GM12878 (cell line): Measurements from ENCODE around the gene UBASH3A. TPM values are rescaled to one million over a fixed set of nuclear protein-coding genes. Genes with fewer than 3 reads are reported as not detected.

Source experiments
- BCLAF1 ChIP-seq: fragments of 450-650 bp; IDR thresholded peaks from 2 replicates; pipeline ENCODE4 v1.6.1; 2017; ENCODE audit warnings: antibody characterized with exemption, mild to moderate bottlenecking, moderate library complexity
- EZH2 ChIP-seq: IDR thresholded peaks from 2 replicates; pipeline ENCODE4 v1.6.1; 2012; ENCODE audit warnings: low read depth, mild to moderate bottlenecking, control low read depth, inconsistent platforms, low read length, borderline replicate concordance; ENCODE audit not compliant: control insufficient read depth
- FOXK2 ChIP-seq: fragments of 450-650 bp; IDR thresholded peaks from 2 replicates; pipeline ENCODE4 v1.6.1; 2017; ENCODE audit warnings: mild to moderate bottlenecking, moderate library complexity
- IRF5 ChIP-seq: fragments of 450-650 bp; IDR thresholded peaks from 2 replicates; pipeline ENCODE4 v1.6.1; 2017; ENCODE audit warnings: borderline replicate concordance
- KDM1A ChIP-seq: fragments of 200-600 bp; sonication (generic); IDR thresholded peaks from 2 replicates; pipeline ENCODE4 v1.6.1; 2016; ENCODE audit warnings: borderline replicate concordance
- MTA2 ChIP-seq: fragments of 450-650 bp; IDR thresholded peaks from 2 replicates; pipeline ENCODE4 v1.6.1; 2016; ENCODE audit warnings: low read depth, mild to moderate bottlenecking, moderate library complexity
- MXI1 ChIP-seq: fragments of 150-350 bp; IDR thresholded peaks from 2 replicates; pipeline ENCODE4 v1.6.1; 2011; ENCODE audit warnings: low read depth, mild to moderate bottlenecking, inconsistent platforms, low read length, improper control_type of control experiment
- NR2C1 ChIP-seq: fragments of 450-650 bp; IDR thresholded peaks from 2 replicates; pipeline ENCODE4 v1.6.1; 2017; ENCODE audit warnings: antibody characterized with exemption, mild to moderate bottlenecking, moderate library complexity
- PAX5 ChIP-seq: IDR thresholded peaks from 2 replicates; pipeline ENCODE4 v1.6.1; 2011; ENCODE audit warnings: low read depth, low read length, borderline replicate concordance
- POU2F2 ChIP-seq: IDR thresholded peaks from 3 replicates; pipeline ENCODE4 v1.6.1; 2011; ENCODE audit warnings: low read depth, mild to moderate bottlenecking, low read length, borderline replicate concordance
- SREBF1 ChIP-seq: IDR thresholded peaks from 2 replicates; pipeline ENCODE4 v1.6.1; 2012; ENCODE audit warnings: mild to moderate bottlenecking, low read length
- STAT1 ChIP-seq: fragments of 450-650 bp; conservative IDR thresholded peaks from 2 replicates; pipeline ENCODE4 v1.6.1; 2014; ENCODE audit warnings: antibody characterized with exemption, mild to moderate bottlenecking
- STAT3 ChIP-seq: IDR thresholded peaks from 2 replicates; pipeline ENCODE4 v1.6.1; 2011; ENCODE audit warnings: low read depth, low read length, improper control_type of control experiment
- TCF3 ChIP-seq: IDR thresholded peaks from 2 replicates; pipeline ENCODE4 v1.6.1; 2012; ENCODE audit warnings: low read depth, mild to moderate bottlenecking, low read length, borderline replicate concordance; ENCODE audit not compliant: insufficient read depth
- ZNF217 ChIP-seq: fragments of 450-650 bp; IDR thresholded peaks from 2 replicates; pipeline ENCODE4 v1.6.1; 2017; ENCODE audit warnings: antibody characterized with exemption, mild to moderate bottlenecking
- polyA plus RNA-seq, 11 experiments: library from polyadenylated mRNA; depleted of rRNA in 4 of 11; unstranded in 6 of 11; stranded (reverse) in 5 of 11; fragments of >200 nt; fragmentation: Nextera tagmentation in 4 of 11; fragmentation: Illumina TruSeq in 1 of 11; extraction: Ambion mirVana in 4 of 11; extraction: Trizol in 1 of 11; gene quantifications; 1 replicate in 1 of 11; 2 replicates in 10 of 11; pipeline versions ENCODE4 v1.2.1 to v1.2.3, GENCODE V29; 2011 to 2016; ENCODE audit warnings: inconsistent platforms in 2 of 11, missing spikeins in 2 of 11, low read depth in 1 of 11
- total RNA-seq, 4 experiments: library from RNA; depleted of rRNA in 3 of 4; stranded (reverse); fragments of >200 nt in 3 of 4; fragmentation: Illumina TruSeq in 1 of 4; extraction: Trizol in 1 of 4; gene quantifications; 2 replicates each; pipeline versions ENCODE4 v1.2.1 to v1.2.3, GENCODE V29; 2013 to 2021
- TF ChIP-seq, protein P1 (sequence below): IDR thresholded peaks from 2 replicates; pipeline ENCODE4 v1.6.1; 2011; ENCODE audit warnings: borderline replicate concordance, low read depth, mild to moderate bottlenecking, moderate library complexity, low read length; ENCODE audit not compliant: insufficient read depth, poor library complexity, severe bottlenecking
- TF ChIP-seq, protein P2 (sequence below): fragments of 150-350 bp; IDR thresholded peaks from 2 replicates; pipeline ENCODE4 v1.6.1; 2016; ENCODE audit warnings: low read depth, low read length

UBASH3A gene
- total and polyA plus RNA-seq, 10 of the 15 experiments (the other 5 are each of a cell fraction or from before 2014, with no cell fraction given), result 0.04 to 0.39 (median 0.23) TPM; not detected in 1

GRCh38 chr21:42392731-42393442 is 10.8 kb upstream of the UBASH3A start (continued):
- TF ChIP-seq, protein P1, sequence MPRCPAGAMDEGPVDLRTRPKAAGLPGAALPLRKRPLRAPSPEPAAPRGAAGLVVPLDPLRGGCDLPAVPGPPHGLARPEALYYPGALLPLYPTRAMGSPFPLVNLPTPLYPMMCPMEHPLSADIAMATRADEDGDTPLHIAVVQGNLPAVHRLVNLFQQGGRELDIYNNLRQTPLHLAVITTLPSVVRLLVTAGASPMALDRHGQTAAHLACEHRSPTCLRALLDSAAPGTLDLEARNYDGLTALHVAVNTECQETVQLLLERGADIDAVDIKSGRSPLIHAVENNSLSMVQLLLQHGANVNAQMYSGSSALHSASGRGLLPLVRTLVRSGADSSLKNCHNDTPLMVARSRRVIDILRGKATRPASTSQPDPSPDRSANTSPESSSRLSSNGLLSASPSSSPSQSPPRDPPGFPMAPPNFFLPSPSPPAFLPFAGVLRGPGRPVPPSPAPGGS, result peak; percentile 99
- TF ChIP-seq BCLAF1, result no peak
- peak; percentile 47; the same call in 1 of the 2 replicates for TF ChIP-seq MTA2
- no peak for TF ChIP-seq MXI1
- no peak for TF ChIP-seq EZH2
- no peak; the same call in 1 of the 2 replicates for TF ChIP-seq TCF3
- TF ChIP-seq NR2C1, result no peak
- TF ChIP-seq, protein P2, sequence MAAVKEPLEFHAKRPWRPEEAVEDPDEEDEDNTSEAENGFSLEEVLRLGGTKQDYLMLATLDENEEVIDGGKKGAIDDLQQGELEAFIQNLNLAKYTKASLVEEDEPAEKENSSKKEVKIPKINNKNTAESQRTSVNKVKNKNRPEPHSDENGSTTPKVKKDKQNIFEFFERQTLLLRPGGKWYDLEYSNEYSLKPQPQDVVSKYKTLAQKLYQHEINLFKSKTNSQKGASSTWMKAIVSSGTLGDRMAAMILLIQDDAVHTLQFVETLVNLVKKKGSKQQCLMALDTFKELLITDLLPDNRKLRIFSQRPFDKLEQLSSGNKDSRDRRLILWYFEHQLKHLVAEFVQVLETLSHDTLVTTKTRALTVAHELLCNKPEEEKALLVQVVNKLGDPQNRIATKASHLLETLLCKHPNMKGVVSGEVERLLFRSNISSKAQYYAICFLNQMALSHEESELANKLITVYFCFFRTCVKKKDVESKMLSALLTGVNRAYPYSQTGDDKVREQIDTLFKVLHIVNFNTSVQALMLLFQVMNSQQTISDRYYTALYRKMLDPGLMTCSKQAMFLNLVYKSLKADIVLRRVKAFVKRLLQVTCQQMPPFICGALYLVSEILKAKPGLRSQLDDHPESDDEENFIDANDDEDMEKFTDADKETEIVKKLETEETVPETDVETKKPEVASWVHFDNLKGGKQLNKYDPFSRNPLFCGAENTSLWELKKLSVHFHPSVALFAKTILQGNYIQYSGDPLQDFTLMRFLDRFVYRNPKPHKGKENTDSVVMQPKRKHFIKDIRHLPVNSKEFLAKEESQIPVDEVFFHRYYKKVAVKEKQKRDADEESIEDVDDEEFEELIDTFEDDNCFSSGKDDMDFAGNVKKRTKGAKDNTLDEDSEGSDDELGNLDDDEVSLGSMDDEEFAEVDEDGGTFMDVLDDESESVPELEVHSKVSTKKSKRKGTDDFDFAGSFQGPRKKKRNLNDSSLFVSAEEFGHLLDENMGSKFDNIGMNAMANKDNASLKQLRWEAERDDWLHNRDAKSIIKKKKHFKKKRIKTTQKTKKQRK, result no peak
- peak; percentile 49; the same call in 1 of the 2 replicates for TF ChIP-seq ZNF217
- no peak for TF ChIP-seq POU2F2
- no peak for TF ChIP-seq KDM1A
- TF ChIP-seq FOXK2, result no peak
- TF ChIP-seq STAT1, result no peak
- no peak for TF ChIP-seq STAT3
- peak; percentile 85; the same call in 1 of the 2 replicates for TF ChIP-seq PAX5
- TF ChIP-seq SREBF1, result no peak
- TF ChIP-seq IRF5, result no peak
